Memory B cell (primary cell): ENCODE results near the gene SLC44A4.
"Not testable (repeated sequence)": the region's sequence is repeated elsewhere in the genome, so short reads cannot be mapped to it uniquely, and the experiment has no call there.

Experiments used
- ATAC-seq: fragments of 150-1000 bp; cut with Tn5 transposase; 2 replicates; pipeline ENCODE4 v1.10.0; 2021; ENCODE audit warnings: low read depth, mild to moderate bottlenecking, moderate library complexity
- DNase-seq, 2 donors: peaks; one replicate each; pipeline ENCODE4 v3.0.0; 2022; ENCODE audit warnings: low spot score in 2 of 2
- H3K27ac Mint-ChIP-seq: one replicate; pipeline ENCODE4 v1.8.0; 2022; ENCODE audit warnings: mild to moderate bottlenecking, moderate library complexity, mixed read lengths
- H3K27me3 Mint-ChIP-seq: one replicate; pipeline ENCODE4 v1.8.0; 2022; ENCODE audit warnings: mixed read lengths
- H3K36me3 Mint-ChIP-seq: one replicate; pipeline ENCODE4 v1.8.0; 2022; ENCODE audit warnings: mild to moderate bottlenecking, mixed read lengths
- H3K4me1 Mint-ChIP-seq: one replicate; pipeline ENCODE4 v1.8.0; 2022; ENCODE audit warnings: mixed read lengths
- H3K4me3 Mint-ChIP-seq: one replicate; pipeline ENCODE4 v1.8.0; 2022; ENCODE audit warnings: mild to moderate bottlenecking, moderate library complexity, mixed read lengths
- H3K9me3 Mint-ChIP-seq: one replicate; pipeline ENCODE4 v1.8.0; 2022; ENCODE audit warnings: mixed read lengths

The SLC44A4 gene

GRCh38 chr6:31827286-31828079 is 51.3 kb downstream of the SLC44A4 start, which contains the start of gene HSPA1B:
Gene HSPA1B (plus strand): TSS chr6:31827738. CDS start chr6:31827951, 213 bp downstream.
- peak within 1 kb of the TSS; percentile 97 for H3K27ac Mint-ChIP-seq
- H3K4me3 Mint-ChIP-seq = peak within 1 kb of the TSS; percentile 92
- DNase-seq (peak; percentile 73 to 77), ATAC-seq (peak; percentile 74)
- H3K9me3 Mint-ChIP-seq = no peaks in the 10 kb centered on the region
- peaks cover 16% of the 10 kb centered on the region for H3K4me1 Mint-ChIP-seq
- no peaks in the 10 kb centered on the region for H3K36me3 Mint-ChIP-seq
- no peaks in the 10 kb centered on the region for H3K27me3 Mint-ChIP-seq

DNA sequence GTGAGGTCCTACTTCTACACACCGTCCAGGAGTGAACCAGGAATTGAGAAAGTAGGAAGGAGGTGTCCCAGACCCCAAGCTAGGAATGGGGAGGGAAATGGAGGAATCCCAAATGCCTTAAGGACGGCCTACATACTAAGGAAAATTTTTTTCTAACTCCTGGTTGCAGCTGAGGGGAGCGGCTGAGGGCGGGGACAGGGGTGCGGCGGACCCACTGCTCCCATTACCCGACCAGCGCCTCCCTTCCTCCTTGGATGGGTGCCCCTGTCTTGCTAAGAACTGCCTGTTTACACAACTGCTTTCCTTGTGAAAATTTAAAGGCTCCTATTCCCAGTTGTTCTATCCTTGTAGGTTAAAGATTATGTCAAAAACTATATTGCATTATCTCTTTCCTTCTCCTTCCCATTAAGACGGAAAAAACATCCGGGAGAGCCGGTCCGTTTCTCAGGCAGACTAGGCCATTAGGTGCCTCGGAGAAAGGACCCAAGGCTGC is 52.0 kb downstream of the SLC44A4 start:
- no peak for DNase-seq
- ATAC-seq = peak; percentile 14
- Mint-ChIP-seq H3K9me3 (no peaks in the 10 kb centered on the region), H3K27ac (peak overlapping the region; percentile 97), H3K36me3 (no peaks in the 10 kb centered on the region), H3K4me3 (peak overlapping the region; percentile 92), H3K27me3 (no peaks in the 10 kb centered on the region), H3K4me1 (peaks cover 21% of the 10 kb centered on the region)

DNA sequence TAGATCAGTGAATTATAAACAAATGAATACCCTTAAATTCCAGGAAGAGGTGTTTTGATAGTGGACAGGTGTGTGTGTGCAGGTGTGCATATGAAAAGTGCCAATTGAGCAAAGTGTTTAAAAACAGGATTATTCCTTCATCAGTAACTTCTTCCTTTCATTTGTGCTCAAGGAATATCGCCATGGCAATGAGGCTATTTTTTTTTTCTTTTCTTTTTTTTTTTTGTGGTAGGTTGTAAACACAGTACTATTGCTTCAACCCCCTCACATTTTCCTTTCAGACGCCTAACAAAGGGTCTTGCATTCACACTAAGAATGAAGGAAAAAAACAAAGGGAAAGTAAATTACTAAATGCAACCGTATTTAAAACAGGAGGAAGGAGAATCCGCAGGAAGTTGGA is 53.2 kb downstream of the SLC44A4 start:
- Mint-ChIP-seq H3K27me3 (no peaks in the 10 kb centered on the region), H3K4me3 (peak overlapping the region; percentile 37), H3K9me3 (no peaks in the 10 kb centered on the region), H3K36me3 (no peaks in the 10 kb centered on the region), H3K4me1 (peaks cover 19% of the 10 kb centered on the region), H3K27ac (peak overlapping the region; percentile 97)
- ATAC-seq (no peak), DNase-seq (no peak)

- not testable (repeated sequence) for H3K27ac Mint-ChIP-seq, ATAC-seq
Observed at GRCh38 chr6:31823592-31824196, 55.1 kb downstream of the SLC44A4 start.

DNA sequence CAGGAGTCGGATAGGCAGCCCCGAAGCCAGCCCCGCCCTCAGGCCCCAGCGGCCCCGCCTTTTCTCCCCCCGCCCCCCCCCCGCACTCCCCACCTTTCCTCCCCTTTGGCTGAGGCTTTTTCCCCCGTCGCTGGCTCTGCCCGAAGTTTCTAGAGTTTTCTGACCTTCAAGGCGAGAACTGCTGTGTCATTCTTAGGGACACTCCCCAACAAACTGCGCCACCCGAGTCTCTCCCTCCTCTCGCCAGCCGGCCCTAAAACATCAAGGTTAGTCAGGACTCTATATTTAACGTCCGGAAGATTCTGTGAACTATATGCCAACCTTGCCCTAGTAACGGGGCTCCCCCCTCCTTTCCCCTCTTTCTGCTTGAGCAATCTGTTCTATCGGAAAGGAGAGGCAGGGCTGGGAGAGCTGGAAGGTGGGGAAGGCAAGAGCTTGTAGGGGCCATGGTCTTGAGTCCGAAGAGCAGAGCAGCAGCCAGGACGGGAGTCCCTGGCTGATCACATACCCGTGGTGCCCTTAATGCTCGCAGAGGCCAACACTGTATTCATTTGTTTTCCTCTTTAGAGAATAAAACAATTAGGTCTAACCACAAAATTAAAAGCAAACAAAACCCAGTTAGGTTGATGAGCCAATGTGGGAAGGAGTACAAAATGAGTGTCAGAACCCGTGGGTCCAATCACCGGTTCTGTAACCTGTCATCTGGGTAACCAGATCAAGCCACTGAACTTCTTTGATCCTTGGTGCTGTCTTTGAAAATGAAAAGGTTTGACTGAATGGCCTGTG is 56.6 kb downstream of the SLC44A4 start:
- Mint-ChIP-seq H3K27me3 (no peaks in the 10 kb centered on the region), H3K27ac (peak overlapping the region; percentile 94), H3K9me3 (no peaks in the 10 kb centered on the region), H3K36me3 (no peaks in the 10 kb centered on the region), H3K4me3 (peak overlapping the region; percentile 99), H3K4me1 (peaks cover 23% of the 10 kb centered on the region)
- DNase-seq = peak in 1 of 2 donors; percentile 48
- peak; percentile 38 for ATAC-seq

More at GRCh38 chr6:31823592-31824196, 55.1 kb downstream of the SLC44A4 start:
- H3K36me3 Mint-ChIP-seq, H3K27me3 Mint-ChIP-seq, DNase-seq, H3K9me3 Mint-ChIP-seq: not testable (repeated sequence)
- peak overlapping the region; percentile 49 for H3K4me3 Mint-ChIP-seq
- H3K4me1 Mint-ChIP-seq = peaks cover 15% of the 10 kb centered on the region

DNA sequence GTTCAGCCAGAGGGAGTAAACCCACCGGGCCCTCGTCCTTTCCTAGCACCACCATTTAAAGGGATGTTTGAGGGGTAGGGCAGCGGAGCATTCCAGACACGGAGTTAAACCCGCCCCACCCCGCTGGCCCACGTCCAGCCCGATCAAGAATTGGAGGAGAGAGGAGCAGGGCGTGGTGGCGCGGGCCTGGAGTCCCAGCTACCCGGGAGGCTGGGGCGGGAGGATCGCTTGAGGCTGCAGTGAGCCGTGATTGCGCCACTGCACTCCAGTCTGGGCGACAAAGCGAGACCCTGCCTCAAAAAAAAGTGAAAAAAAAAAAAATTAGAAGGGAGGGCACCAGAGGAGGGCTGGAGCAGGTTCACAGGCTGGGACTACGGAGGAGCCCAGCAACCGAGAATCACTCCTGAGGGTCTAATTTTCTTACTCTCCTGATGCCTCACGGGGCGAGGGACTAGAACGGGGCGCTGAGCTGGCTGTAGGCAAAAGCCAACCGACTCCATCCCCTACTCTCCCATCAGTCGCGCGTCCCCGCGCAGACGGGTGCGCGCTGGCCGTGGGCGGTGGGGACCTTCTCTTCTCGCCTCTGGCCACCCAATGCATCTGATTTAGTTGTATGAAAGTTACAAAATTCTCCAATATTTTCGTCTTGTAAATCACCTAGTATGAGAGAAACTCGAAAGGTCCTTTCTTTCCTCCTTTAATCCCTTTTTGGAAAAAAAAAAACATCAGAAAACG is 57.3 kb downstream of the SLC44A4 start:
- peak; percentile 56 for ATAC-seq

GRCh38 chr6:31820399-31820798 is 58.4 kb downstream of the SLC44A4 start:
- H3K9me3 Mint-ChIP-seq, H3K36me3 Mint-ChIP-seq, DNase-seq, ATAC-seq, H3K27ac Mint-ChIP-seq, H3K27me3 Mint-ChIP-seq: not testable (repeated sequence)
- Mint-ChIP-seq H3K4me1 (peaks cover 17% of the 10 kb centered on the region), H3K4me3 (peak overlapping the region; percentile 44)

More for the DNA sequence above, 57.3 kb downstream of the SLC44A4 start:
- H3K4me3 Mint-ChIP-seq = peak overlapping the region; percentile 99
- H3K36me3 Mint-ChIP-seq = no peaks in the 10 kb centered on the region
- H3K4me1 Mint-ChIP-seq = peaks cover 17% of the 10 kb centered on the region
- DNase-seq = peak in 1 of 2 donors; percentile 61
- no peaks in the 10 kb centered on the region for H3K27me3 Mint-ChIP-seq
- no peaks in the 10 kb centered on the region for H3K9me3 Mint-ChIP-seq
- peak overlapping the region; percentile 94 for H3K27ac Mint-ChIP-seq

- H3K4me1 Mint-ChIP-seq = peaks cover 17% of the 10 kb centered on the region
- H3K9me3 Mint-ChIP-seq = no peaks in the 10 kb centered on the region
Observed at GRCh38 chr6:31819871-31820299, 58.9 kb downstream of the SLC44A4 start.

DNA sequence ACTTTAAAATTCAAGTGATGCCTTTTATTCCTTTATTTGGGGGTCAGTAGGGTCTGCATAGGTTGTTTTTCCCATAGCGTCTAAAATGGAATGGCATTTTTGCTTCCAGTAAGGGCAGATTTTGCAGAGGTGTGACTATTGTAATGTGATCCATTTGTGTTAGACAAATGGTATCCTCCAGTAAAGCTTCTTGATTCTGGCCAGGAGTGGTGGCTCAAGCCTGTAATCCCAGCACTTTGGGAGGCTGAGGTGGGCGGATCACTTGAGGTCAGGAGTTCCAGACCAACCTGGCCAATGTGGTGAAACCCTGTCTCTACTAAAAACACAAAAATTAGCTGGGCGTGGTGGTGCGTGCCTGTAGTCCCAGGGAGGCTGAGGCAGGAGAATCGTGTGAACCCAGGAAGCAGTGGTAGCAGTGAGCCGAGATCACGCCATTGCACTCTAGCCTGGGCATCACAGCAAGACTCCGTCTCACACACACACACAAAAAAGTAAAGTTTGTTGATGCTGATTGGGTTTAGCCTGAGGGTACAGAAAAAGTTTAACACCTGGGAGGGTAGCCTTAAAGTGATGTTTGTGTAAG is 60.8 kb downstream of the SLC44A4 start:
- H3K9me3 Mint-ChIP-seq, DNase-seq, ATAC-seq, H3K36me3 Mint-ChIP-seq, H3K27me3 Mint-ChIP-seq: not testable (repeated sequence)
- Mint-ChIP-seq H3K27ac (peak overlapping the region; percentile 67), H3K4me1 (peaks cover 23% of the 10 kb centered on the region), H3K4me3 (peak overlapping the region; percentile 87)

More at GRCh38 chr6:31819871-31820299, 58.9 kb downstream of the SLC44A4 start:
- ATAC-seq = no peak
- Mint-ChIP-seq H3K36me3 (no peaks in the 10 kb centered on the region), H3K27me3 (no peaks in the 10 kb centered on the region), H3K27ac (no peak overlapping the region), H3K4me3 (no peak overlapping the region)
- no peak for DNase-seq

DNA sequence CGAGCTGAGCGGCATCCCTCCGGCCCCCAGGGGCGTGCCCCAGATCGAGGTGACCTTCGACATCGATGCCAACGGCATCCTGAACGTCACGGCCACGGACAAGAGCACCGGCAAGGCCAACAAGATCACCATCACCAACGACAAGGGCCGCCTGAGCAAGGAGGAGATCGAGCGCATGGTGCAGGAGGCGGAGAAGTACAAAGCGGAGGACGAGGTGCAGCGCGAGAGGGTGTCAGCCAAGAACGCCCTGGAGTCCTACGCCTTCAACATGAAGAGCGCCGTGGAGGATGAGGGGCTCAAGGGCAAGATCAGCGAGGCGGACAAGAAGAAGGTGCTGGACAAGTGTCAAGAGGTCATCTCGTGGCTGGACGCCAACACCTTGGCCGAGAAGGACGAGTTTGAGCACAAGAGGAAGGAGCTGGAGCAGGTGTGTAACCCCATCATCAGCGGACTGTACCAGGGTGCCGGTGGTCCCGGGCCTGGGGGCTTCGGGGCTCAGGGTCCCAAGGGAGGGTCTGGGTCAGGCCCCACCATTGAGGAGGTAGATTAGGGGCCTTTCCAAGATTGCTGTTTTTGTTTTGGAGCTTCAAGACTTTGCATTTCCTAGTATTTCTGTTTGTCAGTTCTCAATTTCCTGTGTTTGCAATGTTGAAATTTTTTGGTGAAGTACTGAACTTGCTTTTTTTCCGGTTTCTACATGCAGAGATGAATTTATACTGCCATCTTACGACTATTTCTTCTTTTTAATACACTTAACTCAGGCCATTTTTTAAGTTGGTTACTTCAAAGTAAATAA is 61.5 kb downstream of the SLC44A4 start:
- H3K9me3 Mint-ChIP-seq, DNase-seq, H3K36me3 Mint-ChIP-seq, H3K27me3 Mint-ChIP-seq: not testable (repeated sequence)
- Mint-ChIP-seq H3K4me3 (peak overlapping the region; percentile 87), H3K4me1 (peaks cover 26% of the 10 kb centered on the region), H3K27ac (peak overlapping the region; percentile 67)
- peak; percentile 23 for ATAC-seq

GRCh38 chr6:31815025-31815838 is 63.6 kb downstream of the SLC44A4 start, which contains the start of the genes HSPA1A and HSPA1L:
Gene HSPA1A (plus strand): TSS chr6:31815543. CDS start chr6:31815757, 214 bp downstream.
Gene HSPA1L (minus strand): TSS chr6:31815283. CDS start chr6:31811972, 3,311 bp downstream.
- H3K36me3 Mint-ChIP-seq = peaks cover 3% of the 10 kb centered on the region
- peaks cover 19% of the 10 kb centered on the region for H3K4me1 Mint-ChIP-seq
- H3K9me3 Mint-ChIP-seq = no peaks in the 10 kb centered on the region

More at GRCh38 chr6:31815025-31815838, 63.6 kb downstream of the SLC44A4 start, which contains the start of the genes HSPA1A and HSPA1L:
- Mint-ChIP-seq H3K4me3 (peak within 1 kb of the TSS; percentile 97), H3K27me3 (no peaks in the 10 kb centered on the region), H3K27ac (peak within 1 kb of the TSS; percentile 90)
- ATAC-seq (peak; percentile 14), DNase-seq (peak in 1 of 2 donors; percentile 53)
